ENCODE data around the gene RPS27L.

GRCh38 chr15:63165166-63165859 is 8.0 kb upstream of the RPS27L start:
- TF ChIP-seq CTCF (IDR thresholded peaks at IDR 0.05; ENCODE audit: low read length) (no peak), EZH2 (IDR thresholded peaks at IDR 0.05; ENCODE audit: borderline replicate concordance, low read length) (no peak)
